ENCODE data around the gene GLYR1. TPM values are rescaled to one million over a fixed set of nuclear protein-coding genes. Genes with fewer than 3 reads are reported as not detected.
"Not testable (repeated sequence)": the region's sequence is repeated elsewhere in the genome, so short reads cannot be mapped to it uniquely, and the experiment has no call there.

Gene GLYR1
- total RNA-seq = 69.9 TPM

DNA sequence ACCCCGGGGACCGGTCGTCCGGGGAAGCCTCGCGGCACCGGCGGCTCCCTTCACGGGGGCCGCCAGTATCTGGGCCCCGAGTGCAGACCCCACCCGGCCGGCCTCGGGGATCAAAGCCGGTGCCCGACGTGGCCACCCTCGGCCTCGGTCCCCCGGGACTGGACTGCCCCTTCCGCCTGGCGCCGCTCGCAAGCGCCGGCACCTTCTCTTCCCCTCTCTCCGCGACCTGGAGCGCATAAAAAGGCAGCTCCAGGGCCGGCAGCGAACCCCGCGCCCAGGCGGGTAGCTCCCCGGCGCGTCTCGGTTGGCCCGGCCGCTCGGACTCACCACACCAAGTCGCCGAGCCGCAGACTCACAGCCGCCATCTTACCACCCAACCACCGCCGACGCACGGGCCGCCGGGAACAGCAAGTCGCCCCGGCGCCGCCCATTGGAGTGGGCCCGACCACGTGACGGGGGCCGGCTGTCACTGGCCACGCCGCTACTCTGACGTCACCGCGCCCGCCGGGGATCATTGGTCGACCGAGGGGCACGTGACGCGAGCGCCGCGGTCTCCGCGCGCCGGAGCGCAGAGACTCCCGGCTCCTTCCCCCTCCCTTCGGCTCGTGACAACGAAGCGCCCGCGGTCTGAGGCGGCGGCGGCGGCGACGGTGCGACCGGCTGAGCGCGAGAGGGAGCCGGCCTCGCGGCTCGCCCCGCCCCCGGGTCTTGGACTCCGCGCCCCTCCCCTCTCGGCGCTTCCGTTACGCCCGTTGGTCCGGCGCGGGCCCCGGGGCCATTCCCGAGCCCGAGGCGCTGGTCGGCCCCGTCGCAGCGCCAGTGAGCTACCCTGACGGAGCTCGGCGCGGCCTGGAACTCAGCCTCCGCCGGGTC is at the start of gene GLYR1, which contains the start of gene UBN1:
Gene GLYR1, minus strand, starts transcription at position 388 of the 873 bp plus-strand sequence. Its CDS starts 23 bp downstream, at position 365.
Gene UBN1, plus strand, starts transcription at position 581 of the 873 bp plus-strand sequence. CDS start 5,437 bp downstream, outside the sequence.
- peak; percentile 100 for ATAC-seq
- intact Hi-C loops (cut with DNase I) = no loop called here
- DNase-seq (ENCODE audit: low spot score) = peak; percentile 100

DNA sequence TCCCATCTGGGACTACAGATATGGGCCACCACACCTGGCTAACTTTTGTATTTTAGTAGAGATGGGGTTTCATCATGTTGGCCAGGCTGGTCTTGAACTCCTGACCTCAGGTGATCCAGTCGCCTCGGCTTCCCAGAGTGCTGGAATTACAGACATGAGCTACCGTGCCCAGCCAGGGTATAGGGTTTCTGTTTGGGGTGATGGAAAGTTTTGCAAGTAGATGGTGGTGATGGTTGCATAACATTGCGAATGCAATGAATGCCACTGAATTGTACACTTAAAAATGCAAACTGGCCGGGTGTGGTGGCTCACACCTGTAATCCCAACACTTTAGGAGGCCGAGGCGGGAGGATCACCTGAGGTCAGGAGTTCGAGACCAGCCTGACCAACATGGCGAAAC is 49.7 kb upstream of the GLYR1 start:
- intact Hi-C loops (cut with DNase I); ATAC-seq; DNase-seq (ENCODE audit: low spot score): not testable (repeated sequence)

DNA sequence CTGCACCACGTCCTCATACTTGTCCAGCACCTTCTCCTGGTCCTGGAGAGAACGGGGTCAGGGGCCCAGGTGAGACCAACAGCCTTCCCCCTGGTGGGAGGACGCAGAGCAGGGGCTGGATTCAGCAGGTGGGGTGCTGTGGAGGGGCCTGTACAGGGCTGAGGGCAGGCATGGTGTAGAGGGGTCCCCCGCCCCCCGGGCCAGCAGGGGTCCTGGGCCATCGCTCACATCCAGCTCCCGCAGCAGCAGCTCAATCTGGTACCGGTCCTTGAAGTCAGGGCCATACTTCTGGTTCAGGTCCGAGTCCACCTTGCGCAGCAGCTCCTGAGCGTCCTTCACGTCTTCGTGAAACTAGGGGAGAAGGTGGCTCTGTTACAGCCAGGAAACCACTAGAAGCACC is 48.3 kb upstream of the GLYR1 start:
- intact Hi-C loops (cut with DNase I) = no loop called here
- no peak for DNase-seq (ENCODE audit: low spot score)
- ATAC-seq = no peak

DNA sequence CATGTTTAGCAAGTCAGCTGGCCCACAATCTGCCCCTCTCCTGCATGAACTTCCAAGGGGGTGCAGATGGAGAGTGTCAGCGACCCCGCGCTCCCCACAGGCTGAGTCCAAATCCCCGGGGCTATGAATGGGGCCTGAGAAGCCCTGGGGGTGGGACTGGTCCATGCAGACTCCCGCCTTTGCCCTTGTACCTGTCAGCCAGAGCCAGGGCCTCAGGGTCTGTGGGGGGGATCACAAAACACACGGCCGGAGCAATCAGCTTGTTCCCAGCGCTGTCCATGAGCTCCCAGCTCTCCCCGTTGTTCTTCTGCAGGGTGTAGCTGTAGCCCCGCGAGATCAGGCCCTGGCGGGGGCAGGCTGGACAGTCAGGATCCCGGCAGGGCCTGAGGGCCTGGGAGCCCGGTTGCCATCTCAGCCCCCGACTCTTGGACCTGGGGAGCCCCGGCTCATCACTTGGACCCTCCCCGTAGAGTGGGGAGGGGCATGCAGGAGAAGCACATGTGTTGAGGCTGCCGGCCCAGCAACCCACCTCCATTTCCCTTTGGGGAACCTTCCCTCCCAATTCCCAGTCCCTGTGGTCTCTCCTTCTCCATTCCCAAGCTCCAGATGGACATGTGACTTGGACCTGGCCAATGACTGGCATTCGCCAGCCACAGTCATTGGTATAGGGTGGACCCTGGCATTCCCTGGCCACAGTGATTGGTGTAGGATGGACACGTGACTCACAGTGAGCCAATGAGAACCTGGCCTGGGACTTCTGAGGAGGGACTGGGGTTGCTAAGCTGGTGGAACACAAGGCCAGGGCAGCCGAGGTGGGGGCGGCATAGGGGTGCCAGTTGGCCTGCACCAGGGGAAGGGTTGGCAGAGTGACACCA is 47.4 kb upstream of the GLYR1 start:
- DNase-seq (ENCODE audit: low spot score) = no peak
- intact Hi-C loops (cut with DNase I) = no loop called here
- ATAC-seq = no peak

DNA sequence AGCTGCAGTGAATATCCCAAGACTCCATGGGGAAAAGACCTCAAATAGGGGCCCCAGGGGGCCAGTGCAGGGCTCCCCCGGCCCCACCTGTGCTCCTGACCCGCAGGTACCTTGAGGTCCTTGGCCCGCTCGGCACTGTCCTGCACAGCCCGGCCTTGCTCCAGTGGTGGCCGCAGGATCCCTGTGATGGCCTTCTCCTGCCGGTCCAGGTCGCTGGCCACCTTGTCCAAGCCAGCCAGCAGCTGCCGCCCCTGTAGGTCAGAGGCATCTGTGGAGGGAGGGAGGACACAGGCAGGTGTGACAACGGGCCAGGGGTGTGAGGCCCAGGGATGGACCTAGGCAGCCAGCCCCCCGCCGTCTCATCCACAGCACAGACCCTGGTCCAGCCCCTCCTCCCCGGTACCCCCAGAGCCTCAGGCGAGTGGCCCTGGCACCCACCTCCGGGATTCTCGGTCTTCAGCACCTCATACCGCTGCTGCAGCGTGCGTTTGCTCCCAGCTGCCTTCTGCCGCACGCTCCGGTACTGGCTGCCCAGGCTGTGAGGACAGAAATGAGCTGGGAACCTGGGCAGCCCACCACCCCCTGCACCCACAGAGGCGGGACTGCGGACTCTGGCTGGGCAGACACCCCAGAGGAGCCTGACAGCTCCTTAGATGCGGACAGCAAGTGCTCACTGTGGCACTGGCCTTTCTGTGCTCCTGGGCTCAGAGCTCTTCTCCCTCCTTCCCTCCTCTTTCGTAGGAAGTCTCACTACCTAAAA is 46.2 kb upstream of the GLYR1 start:
- intact Hi-C loops (cut with DNase I) = no loop called here
- DNase-seq (ENCODE audit: low spot score) (no peak), ATAC-seq (peak; percentile 3)

DNA sequence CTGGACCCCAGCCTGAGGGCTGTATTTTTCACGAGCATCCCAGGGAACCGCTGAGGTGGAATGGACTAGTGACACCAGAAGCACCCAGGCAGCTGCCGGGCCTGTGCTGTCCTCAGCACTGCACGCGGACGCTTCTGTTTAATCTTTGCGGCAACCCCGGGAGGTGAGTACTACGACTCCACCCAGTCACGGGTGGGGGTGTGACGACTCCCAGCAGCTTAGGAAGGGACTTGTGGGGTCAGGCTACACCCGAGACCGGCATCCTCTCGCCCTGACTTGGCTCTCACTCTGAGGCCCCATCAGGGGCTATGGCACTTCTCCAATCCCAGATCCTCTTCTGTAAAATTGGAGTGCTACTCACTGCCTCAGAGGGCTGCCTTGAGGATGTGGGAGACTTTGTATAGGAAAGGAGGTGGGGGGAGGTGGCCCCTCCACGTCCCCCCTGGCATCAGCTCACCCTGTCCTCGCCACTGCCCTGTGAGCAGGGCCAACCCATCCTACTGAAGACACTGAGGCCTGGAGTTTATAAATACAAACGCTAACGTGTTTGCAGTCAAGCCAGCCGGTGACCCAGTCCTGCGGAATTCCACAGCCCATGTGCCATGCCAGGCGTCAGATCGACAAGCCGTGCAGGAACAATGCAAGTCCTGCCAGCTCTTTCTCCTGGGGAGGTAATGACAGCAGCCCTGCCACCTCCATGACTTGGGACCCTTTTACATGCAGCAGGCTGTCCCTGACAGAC is 45.4 kb upstream of the GLYR1 start:
- DNase-seq (ENCODE audit: low spot score) (no peak), ATAC-seq (peak; percentile 80)
- intact Hi-C loops (cut with DNase I) = no loop called here

DNA sequence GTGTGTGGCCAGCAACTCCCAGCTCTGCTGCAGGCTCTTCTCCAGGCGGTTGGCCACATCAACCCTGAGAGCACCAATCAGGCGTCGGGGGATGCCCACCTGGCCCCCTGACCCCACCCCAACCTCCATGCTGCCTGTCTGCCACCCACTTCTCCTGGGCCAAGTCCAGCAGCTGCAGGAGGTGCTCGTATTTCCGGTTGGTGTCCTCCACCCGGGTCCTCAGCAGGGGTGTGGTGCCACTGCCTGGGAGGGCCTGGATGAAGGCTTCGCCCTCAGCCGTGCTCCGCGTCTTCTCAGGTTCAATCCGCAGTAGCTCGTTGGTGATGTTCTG is 44.8 kb upstream of the GLYR1 start:
- intact Hi-C loops (cut with DNase I) = no loop called here
- ATAC-seq = no peak
- DNase-seq (ENCODE audit: low spot score) = no peak

DNA sequence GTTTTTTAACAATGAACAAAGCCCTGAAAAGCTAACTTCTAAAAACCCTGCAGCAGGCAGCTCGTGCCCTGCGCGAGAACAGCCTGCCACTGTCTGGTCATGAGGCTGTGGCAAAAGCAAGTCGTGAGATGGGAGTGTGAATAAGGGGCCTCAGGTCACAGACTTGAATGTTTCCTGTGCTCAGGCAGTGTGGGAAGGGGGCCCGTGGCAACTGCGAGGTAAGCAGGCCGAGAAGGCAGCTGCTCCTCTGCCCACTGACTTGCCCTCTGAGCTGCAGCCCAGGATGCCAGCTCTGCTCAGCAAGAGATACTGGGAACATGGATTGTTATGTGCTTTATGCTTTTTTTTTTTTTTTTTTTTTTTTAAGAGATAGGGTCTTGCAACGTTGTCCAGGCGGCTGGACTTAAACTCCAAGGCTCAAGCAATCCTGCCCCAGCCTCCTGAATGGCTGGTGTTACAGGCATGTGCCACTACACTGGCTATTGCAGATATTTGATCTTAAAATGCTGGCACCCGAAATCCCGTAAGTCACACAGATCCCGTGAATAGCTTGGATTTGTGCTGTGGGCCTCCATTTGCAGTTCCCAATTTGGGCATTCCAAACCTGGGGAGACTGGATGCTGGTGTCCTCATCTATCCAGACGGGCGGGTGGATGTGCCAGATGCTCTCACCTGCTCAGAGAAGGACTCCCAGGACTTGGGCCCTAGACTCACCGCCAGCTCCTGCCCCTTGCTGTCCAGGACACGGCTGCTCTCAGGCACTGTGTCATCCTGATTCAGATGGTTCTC is 44.2 kb upstream of the GLYR1 start:
- DNase-seq (ENCODE audit: low spot score) (no peak), ATAC-seq (peak; percentile 4)
- intact Hi-C loops (cut with DNase I) = no loop called here

DNA sequence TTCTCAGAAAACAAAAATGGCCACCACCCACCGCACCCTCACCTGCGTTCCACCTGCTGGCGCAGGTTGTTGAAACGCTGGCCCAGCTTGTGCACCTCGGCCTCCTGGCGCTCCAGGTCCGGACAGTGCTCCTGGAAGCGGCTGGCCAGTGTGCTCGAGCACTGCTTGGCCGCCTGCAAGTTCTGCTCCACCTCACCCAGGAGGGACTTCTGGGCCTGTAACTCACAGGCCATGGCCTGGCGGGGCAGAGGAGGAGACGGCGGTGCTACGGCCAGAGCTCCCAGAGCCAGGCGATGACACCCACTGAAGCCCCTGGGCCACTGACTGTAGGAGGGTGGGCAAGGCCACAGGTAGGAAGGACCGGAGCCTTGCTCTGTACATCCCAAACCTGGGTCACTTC is 43.6 kb upstream of the GLYR1 start:
- intact Hi-C loops (cut with DNase I) = no loop called here
- ATAC-seq (no peak), DNase-seq (ENCODE audit: low spot score) (no peak)

DNA sequence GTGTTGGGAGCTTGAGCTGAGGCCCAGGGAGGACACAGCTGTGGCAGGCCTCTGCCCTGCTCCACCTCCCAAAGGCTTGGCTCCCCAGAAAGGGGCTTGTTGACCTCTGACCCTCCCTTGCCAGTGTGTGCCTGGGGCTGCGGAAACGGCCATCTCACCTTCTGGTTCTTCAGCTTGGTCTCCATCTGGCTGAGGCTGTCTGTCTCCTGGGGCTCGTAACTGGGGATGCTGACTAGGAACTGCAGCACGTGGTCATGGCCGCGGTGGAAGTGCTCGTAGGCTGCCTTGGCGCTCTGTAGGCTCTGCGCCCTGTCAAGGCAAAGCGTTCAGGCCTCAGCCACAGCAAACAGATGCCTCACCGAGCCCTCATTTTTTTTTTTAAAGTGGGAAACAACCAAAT is 42.9 kb upstream of the GLYR1 start:
- DNase-seq (ENCODE audit: low spot score) (no peak), ATAC-seq (no peak)
- intact Hi-C loops (cut with DNase I) = no loop called here

DNA sequence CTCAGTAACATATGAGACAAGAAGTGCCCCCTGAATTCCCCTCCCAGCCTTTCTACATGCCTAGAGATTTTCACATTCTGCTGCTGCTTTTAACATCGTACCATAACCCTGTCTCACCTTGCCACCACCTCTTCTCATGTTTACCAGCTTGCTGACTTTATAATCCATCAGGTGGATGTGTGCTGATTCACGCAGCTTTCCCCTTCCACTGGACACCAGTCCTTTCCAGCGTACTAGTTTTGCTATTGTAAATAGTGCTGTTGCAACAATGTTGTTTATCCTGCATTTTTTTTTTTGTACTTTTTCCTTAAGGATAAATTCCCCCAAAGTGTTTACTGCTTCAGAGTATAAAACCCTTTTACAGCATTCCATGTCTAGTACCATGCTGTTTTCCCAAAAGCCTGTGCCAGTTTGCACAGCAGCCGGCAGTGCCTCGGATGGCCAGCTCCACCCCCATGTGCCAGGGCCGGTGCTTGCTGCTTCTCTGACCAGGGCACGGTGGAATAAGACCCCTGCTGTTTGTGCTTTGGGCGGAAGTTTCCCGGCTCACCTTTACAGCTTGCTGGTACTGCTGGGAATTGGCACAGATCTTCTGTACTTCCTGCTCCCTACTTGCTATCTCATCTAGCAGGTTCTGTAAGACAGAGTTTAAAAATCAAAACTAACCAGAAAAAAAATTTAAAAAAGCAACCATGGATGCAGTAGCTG is 41.5 kb upstream of the GLYR1 start:
- no peak for ATAC-seq
- no peak for DNase-seq (ENCODE audit: low spot score)
- intact Hi-C loops (cut with DNase I) = no loop called here

DNA sequence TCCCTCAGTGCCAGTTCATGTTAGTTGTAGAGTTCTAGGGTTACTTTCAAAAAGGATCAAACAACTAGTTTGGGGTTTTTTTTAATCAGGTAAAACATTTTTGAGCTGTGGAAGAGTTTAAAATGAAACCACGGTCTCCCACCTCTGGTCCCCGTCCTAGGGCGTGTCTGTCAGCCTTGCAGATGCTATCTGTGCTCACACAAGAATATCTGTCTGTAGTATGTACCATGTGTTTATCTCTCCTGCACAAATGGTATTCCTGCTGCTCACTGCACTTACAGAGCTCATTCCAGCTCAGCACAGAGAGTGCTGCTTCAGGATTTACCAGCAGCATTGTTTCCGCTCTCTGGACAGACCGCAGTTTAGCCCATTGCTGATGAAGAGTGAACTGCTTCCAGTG is 39.1 kb upstream of the GLYR1 start:
- no peak for DNase-seq (ENCODE audit: low spot score)
- ATAC-seq = no peak
- intact Hi-C loops (cut with DNase I) = no loop called here

DNA sequence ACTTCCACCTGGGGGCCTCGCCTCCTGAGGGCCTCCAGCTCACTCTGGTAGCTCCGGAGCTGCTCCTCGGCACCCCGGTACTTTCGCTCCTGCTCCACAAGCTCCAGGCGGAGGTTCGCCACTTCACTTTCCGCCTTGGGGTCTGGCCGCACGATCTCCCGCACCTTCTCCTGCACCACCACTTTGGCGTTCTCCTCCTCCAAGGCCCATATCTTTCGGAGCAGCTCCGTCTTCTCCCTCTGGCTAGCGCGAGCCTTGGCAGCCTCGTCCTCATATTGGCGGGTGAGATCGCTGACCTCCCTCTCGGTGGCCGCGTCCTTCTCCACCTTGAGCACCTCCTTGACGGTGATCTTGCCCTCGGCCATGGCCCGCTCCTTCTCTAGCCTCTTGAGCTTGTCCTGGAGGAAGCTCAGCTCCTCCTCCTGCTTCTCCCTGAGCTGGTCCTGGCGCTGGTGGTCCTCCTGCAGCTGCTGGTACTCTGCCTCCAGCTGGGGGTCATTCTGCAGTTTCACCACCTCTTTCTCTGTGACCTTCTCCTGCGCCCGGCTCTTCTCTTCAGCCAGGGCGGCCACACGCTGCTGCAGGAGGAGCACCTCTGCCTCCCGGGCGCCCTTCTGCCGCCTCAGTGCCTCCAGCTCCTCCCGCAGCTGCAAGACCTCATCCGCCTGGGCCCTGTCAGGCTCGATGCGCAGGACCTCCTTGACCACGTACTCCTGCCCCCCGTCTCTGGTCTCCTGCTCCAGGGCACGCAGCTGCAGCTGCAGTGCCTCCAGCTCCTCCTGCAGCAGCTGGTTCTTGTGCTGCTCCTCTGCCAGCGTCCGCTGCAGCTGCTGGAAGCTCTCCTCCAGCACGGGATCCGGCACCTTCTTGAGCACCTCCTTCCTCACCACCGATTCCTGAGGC is 38.1 kb upstream of the GLYR1 start:
- no peak for ATAC-seq
- intact Hi-C loops (cut with DNase I) = no loop called here
- no peak for DNase-seq (ENCODE audit: low spot score)

DNA sequence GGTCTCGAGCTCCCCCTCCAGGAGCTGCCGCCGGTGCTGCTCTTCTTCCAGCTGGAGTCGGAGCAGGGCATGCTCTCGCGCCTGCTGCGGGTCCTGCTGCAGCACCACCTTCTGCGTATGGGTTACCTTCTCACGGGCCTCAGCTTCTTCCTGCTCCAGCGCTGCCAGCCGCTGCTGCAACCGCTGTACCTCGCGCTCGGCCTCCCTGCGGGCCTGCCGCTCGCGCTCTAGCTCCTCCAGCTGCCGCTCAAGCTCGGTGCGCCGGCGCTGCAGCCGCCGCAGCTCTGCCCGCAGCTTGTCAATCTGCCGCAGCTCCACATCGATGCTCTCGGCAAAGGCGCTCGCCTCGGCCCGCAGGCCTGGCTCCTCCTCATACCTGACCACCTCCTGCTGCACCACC is 37.1 kb upstream of the GLYR1 start:
- DNase-seq (ENCODE audit: low spot score) (no peak), ATAC-seq (no peak)
- intact Hi-C loops (cut with DNase I) = no loop called here

DNA sequence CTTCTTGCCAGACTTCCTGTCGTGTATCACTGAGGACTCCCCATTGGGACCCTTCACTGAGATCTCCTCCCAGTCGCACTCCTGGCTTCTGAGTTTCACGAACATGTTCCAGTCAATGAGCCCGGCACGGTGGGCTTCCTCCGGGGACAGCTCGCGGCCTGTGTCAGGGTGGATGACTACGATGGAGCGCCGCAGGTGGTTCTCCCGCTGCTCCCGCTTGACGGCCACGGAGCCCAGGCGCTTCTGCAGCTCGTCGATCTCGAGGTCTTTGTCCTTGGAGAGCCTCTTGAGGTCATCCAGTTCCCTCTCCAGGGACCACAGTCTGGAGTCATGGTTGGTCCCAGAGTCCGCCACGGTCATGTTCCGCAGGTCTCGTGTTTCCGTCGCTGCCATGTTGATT is 36.4 kb upstream of the GLYR1 start:
- intact Hi-C loops (cut with DNase I) = no loop called here
- peak; percentile 17 for ATAC-seq
- no peak for DNase-seq (ENCODE audit: low spot score)

DNA sequence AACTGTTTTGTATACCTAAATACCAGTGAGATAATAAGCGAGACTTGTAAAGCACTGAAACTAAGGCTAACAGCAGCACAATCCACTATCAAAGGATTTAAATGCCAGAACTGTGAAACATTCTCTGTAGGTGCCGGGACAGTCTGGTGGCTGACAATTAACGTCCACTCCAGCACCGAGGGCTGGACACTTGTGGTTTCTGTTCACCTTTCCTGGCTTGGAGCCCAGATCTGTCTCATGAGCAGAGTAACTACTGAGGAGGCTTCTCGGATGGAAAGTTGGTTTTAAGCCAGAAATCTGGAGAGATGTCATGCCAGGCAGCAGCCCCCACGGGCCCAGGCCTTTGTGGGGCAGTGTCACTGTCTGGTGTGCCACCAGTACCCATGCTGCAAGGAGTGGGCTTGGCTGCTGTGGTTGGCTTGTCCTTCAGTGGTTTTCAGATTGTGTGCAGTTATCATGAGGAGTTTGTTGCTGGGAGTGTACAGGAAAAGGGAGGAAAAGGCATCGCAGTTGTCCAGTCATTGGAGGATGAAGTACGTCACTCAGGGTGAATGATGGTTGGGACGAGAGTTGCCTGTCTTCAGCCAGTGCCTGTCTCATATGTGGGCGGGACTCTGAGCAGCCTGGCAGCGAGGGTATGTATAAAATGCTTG is 35.7 kb upstream of the GLYR1 start:
- ATAC-seq (peak; percentile 13), DNase-seq (ENCODE audit: low spot score) (no peak)
- intact Hi-C loops (cut with DNase I) = no loop called here

Data from sciatic nerve (tissue), 2 donors.